H1 (cell line): Measurements from ENCODE around the gene PEX14. TPM values are rescaled to one million over a fixed set of nuclear protein-coding genes. Genes with fewer than 3 reads are reported as not detected.

Source experiments
- CTCF ChIA-PET: fragments of 300-600 bp; sonication (Branson Sonifier 250); formaldehyde crosslinking; loops from one replicate; lab custom pipeline; 2021; ENCODE audit not compliant: partially characterized antibody; lab: Charles Lee
- POLR2A ChIA-PET: fragments of 300-600 bp; sonication (Branson Sonifier 250); formaldehyde crosslinking; loops from one replicate; lab custom pipeline; 2021; ENCODE audit warnings: inconsistent platforms; ENCODE audit not compliant: partially characterized antibody; lab: Charles Lee
- DNase-seq, 2 experiments: peaks; one replicate each; pipeline versions ENCODE4 v3.0.0 to v3.0.0-alpha.2; 2010 to 2022; ENCODE audit warnings: low spot score in 2 of 2, low read depth in 1 of 2, mixed read lengths in 1 of 2
- FAIRE-seq: peaks from 2 replicates; lab custom pipeline; 2011; peaks lifted over from hg19 to GRCh38; lab: Jason Lieb, UNC
- H2AFZ ChIP-seq: 2 replicates; pipeline ENCODE4 v1.8.1; 2012; ENCODE audit warnings: low read length, inconsistent platforms
- H2AK5ac ChIP-seq: 2 replicates; pipeline ENCODE4 v1.6.1; 2013; ENCODE audit warnings: low read depth, low read length
- H2BK120ac ChIP-seq: replicated peaks from 2 replicates; pipeline ENCODE3; 2013; ENCODE audit warnings: low read depth, low read length, inconsistent platforms
- H2BK12ac ChIP-seq: 2 replicates; pipeline ENCODE4 v1.6.1; 2013; ENCODE audit warnings: low read depth, low read length
- H2BK15ac ChIP-seq: 2 replicates; pipeline ENCODE4 v1.6.1; 2013; ENCODE audit warnings: low read length
- H2BK20ac ChIP-seq: 2 replicates; pipeline ENCODE4 v1.6.1; 2013; ENCODE audit warnings: low read length
- H2BK5ac ChIP-seq: 2 replicates; pipeline ENCODE4 v1.6.1; 2013; ENCODE audit warnings: low read depth, low read length
- H3K14ac ChIP-seq: 2 replicates; pipeline ENCODE4 v1.6.1; 2013; ENCODE audit warnings: inconsistent platforms; ENCODE audit not compliant: insufficient read length
- H3K18ac ChIP-seq: 2 replicates; pipeline ENCODE4 v1.6.1; 2013; ENCODE audit warnings: low read length; ENCODE audit errors: extremely low read depth
- H3K23ac ChIP-seq: 2 replicates; pipeline ENCODE4 v1.6.1; 2013; ENCODE audit warnings: inconsistent platforms; ENCODE audit not compliant: insufficient read length
- H3K23me2 ChIP-seq: 2 replicates; pipeline ENCODE4 v1.6.1; 2013; ENCODE audit warnings: low read depth, low read length
- H3K27ac ChIP-seq: 2 replicates; pipeline ENCODE4 v1.6.1; 2011; ENCODE audit warnings: low read depth, low read length, inconsistent platforms
- H3K27me3 ChIP-seq, 4 experiments: replicated peaks in 1 of 4; 1 replicate in 1 of 4; 2 replicates in 3 of 4; pipeline versions ENCODE4 v1.6.1 to v1.8.1; 2011 to 2013; ENCODE audit warnings: low read length in 3 of 4, mild to moderate bottlenecking in 3 of 4, inconsistent platforms in 2 of 4, mixed read lengths in 2 of 4, moderate library complexity in 1 of 4; ENCODE audit not compliant: control insufficient read depth in 3 of 4, insufficient read depth in 3 of 4; ENCODE audit errors: extremely low read depth in 1 of 4
- H3K36me3 ChIP-seq, 4 experiments: 2 replicates each; pipeline versions ENCODE4 v1.6.1 to v1.8.1; 2011 to 2013; ENCODE audit warnings: mild to moderate bottlenecking in 4 of 4, low read length in 3 of 4, moderate library complexity in 2 of 4, control low read depth in 1 of 4, inconsistent platforms in 1 of 4; ENCODE audit not compliant: insufficient read depth in 4 of 4, control insufficient read depth in 2 of 4
- H3K4ac ChIP-seq: replicated peaks from 2 replicates; pipeline ENCODE3; 2013; ENCODE audit warnings: low read length, low read depth, mixed read lengths, inconsistent platforms; ENCODE audit not compliant: insufficient read length
- H3K4me1 ChIP-seq, 4 experiments: replicated peaks in 1 of 4; 1 replicate in 1 of 4; 2 replicates in 3 of 4; pipeline versions ENCODE4 v1.6.1 to v1.8.1; 2011 to 2013; ENCODE audit warnings: low read length in 3 of 4, inconsistent platforms in 2 of 4, mixed read lengths in 1 of 4; ENCODE audit not compliant: insufficient read depth in 4 of 4, control insufficient read depth in 3 of 4
- H3K4me2 ChIP-seq, 2 experiments: 2 replicates each; pipeline versions ENCODE4 v1.6.1 to v1.8.1; 2011 to 2013; ENCODE audit warnings: low read depth in 2 of 2, low read length in 2 of 2, control low read depth in 1 of 2, inconsistent platforms in 1 of 2, mild to moderate bottlenecking in 1 of 2; ENCODE audit not compliant: insufficient read depth in 1 of 2
- H3K4me3 ChIP-seq, 4 experiments: fragments of 200-600, 300-600 bp in 1 of 4; sonication (generic), shearing (Covaris generic), sonication (Bioruptor Twin) in 1 of 4; 2 replicates each; pipeline versions ENCODE4 v1.5.1 to v1.8.1; 2011 to 2016; ENCODE audit warnings: low read length in 4 of 4, low read depth in 3 of 4, control low read depth in 2 of 4, inconsistent platforms in 2 of 4, mild to moderate bottlenecking in 2 of 4, mixed read lengths in 1 of 4, moderate library complexity in 1 of 4; ENCODE audit not compliant: insufficient read depth in 2 of 4; ENCODE audit errors: extremely low read depth in 1 of 4
- H3K56ac ChIP-seq: replicated peaks from 2 replicates; pipeline ENCODE3; 2013; ENCODE audit warnings: low read depth, mild to moderate bottlenecking, mixed read lengths, low read length, inconsistent platforms; ENCODE audit not compliant: insufficient read length
- H3K79me1 ChIP-seq: 2 replicates; pipeline ENCODE4 v1.6.1; 2013; ENCODE audit warnings: low read depth, low read length, control low read depth
- H3K79me2 ChIP-seq, 2 experiments: 2 replicates each; pipeline versions ENCODE4 v1.6.1 to v1.8.1; 2012 to 2013; ENCODE audit warnings: low read length in 2 of 2, mild to moderate bottlenecking in 2 of 2, inconsistent platforms in 1 of 2; ENCODE audit not compliant: insufficient read depth in 2 of 2, control insufficient read depth in 1 of 2
- H3K9ac ChIP-seq, 4 experiments: replicated peaks in 1 of 4; 1 replicate in 1 of 4; 2 replicates in 3 of 4; pipeline versions ENCODE4 v1.6.1 to v1.8.1; 2011 to 2013; ENCODE audit warnings: low read depth in 3 of 4, low read length in 3 of 4, control low read depth in 2 of 4, mild to moderate bottlenecking in 2 of 4, moderate library complexity in 2 of 4, inconsistent platforms in 1 of 4; ENCODE audit errors: extremely low read depth in 1 of 4
- H3K9me3 ChIP-seq, 2 experiments: 2 replicates each; pipeline versions ENCODE4 v1.6.1 to v1.8.1; 2012 to 2013; ENCODE audit warnings: mild to moderate bottlenecking in 2 of 2, moderate library complexity in 2 of 2, control low read depth in 1 of 2, inconsistent platforms in 1 of 2, low read depth in 1 of 2, low read length in 1 of 2, mixed read lengths in 1 of 2; ENCODE audit not compliant: insufficient read depth in 2 of 2
- H4K20me1 ChIP-seq, 2 experiments: replicated peaks in 1 of 2; 2 replicates each; pipeline versions ENCODE3 to v1.8.1; 2011 to 2013; ENCODE audit warnings: inconsistent platforms in 2 of 2, low read length in 2 of 2, mild to moderate bottlenecking in 1 of 2; ENCODE audit not compliant: insufficient read depth in 2 of 2, control insufficient read depth in 1 of 2
- H4K5ac ChIP-seq: 2 replicates; pipeline ENCODE4 v1.6.1; 2013; ENCODE audit warnings: low read length, low read depth, mixed read lengths, inconsistent platforms; ENCODE audit not compliant: insufficient read length
- H4K8ac ChIP-seq: 2 replicates; pipeline ENCODE4 v1.8.0; 2013; ENCODE audit warnings: mild to moderate bottlenecking, moderate library complexity, low read length, inconsistent platforms; ENCODE audit not compliant: insufficient read depth; ENCODE audit errors: extremely low read depth
- H4K91ac ChIP-seq: replicated peaks from 2 replicates; pipeline ENCODE3; 2013; ENCODE audit warnings: low read length, mixed read lengths, inconsistent platforms; ENCODE audit not compliant: insufficient read length
- BRCA1 ChIP-seq: IDR thresholded peaks from 2 replicates; pipeline ENCODE4 v1.6.1; 2012; ENCODE audit warnings: low read depth, low read length, improper control_type of control experiment
- RAD21 ChIP-seq, 2 experiments: IDR thresholded peaks in 1 of 2; conservative IDR thresholded peaks in 1 of 2; 2 replicates each; pipeline ENCODE4 v1.6.1; 2011; ENCODE audit warnings: low read depth in 2 of 2, low read length in 2 of 2, improper control_type of control experiment in 1 of 2, inconsistent platforms in 1 of 2, mild to moderate bottlenecking in 1 of 2, moderate library complexity in 1 of 2
- WGBS, 2 experiments: shearing (Covaris generic) in 1 of 2; methylation state at CpG; one replicate each; pipeline versions ENCODE4 v1.1.6 to v1.1.7; 2013 to 2015; ENCODE audit warnings: low lambda C conversion rate in 2 of 2, mixed read lengths in 2 of 2, inconsistent platforms in 1 of 2, low coverage in 1 of 2, missing lambda C conversion rate in 1 of 2; ENCODE audit not compliant: insufficient replicate concordance in 2 of 2, insufficient coverage in 1 of 2, insufficient read length in 1 of 2; ENCODE audit errors: extremely low coverage in 1 of 2, missing lambda C conversion rate in 1 of 2; 5-methylcytosine and 5-hydroxymethylcytosine counted together
- polyA plus RNA-seq, 7 experiments: library from polyadenylated mRNA; depleted of rRNA in 3 of 7; stranded (reverse) in 5 of 7; unstranded in 2 of 7; fragments of >200 nt in 5 of 7; fragments of 200-250 nt in 2 of 7; gene quantifications; 1 replicate in 5 of 7; 2 replicates in 1 of 7; 4 replicates in 1 of 7; pipeline versions ENCODE4 v1.2.1 to v1.2.3, GENCODE V29; 2011 to 2013; ENCODE audit warnings: missing spikeins in 2 of 7, mixed read lengths in 2 of 7
- total RNA-seq: library from RNA; stranded (reverse); fragmentation: NEBNext Ultra II Directional; extraction: Animal tissue kit (Norgen Biotek cat#: 25700); gene quantifications from 2 replicates; pipeline ENCODE4 v1.2.1, GENCODE V29; 2021
- TF ChIP-seq, protein P1 (sequence below), 3 experiments: IDR thresholded peaks; 1 replicate in 2 of 3; 2 replicates in 1 of 3; pipeline versions ENCODE4 v1.5.1 to v1.6.1; 2011; ENCODE audit warnings: low read length in 3 of 3, mild to moderate bottlenecking in 3 of 3, inconsistent platforms in 2 of 3, low read depth in 1 of 3, moderate library complexity in 1 of 3; ENCODE audit not compliant: insufficient read depth in 1 of 3; ENCODE audit errors: control extremely low read depth in 1 of 3

PEX14 gene
- total and polyA plus RNA-seq, 2 of the 8 experiments (the other 6 are each of a cell fraction or from before 2014, with no cell fraction given): 13.0 to 19.8 TPM

DNA sequence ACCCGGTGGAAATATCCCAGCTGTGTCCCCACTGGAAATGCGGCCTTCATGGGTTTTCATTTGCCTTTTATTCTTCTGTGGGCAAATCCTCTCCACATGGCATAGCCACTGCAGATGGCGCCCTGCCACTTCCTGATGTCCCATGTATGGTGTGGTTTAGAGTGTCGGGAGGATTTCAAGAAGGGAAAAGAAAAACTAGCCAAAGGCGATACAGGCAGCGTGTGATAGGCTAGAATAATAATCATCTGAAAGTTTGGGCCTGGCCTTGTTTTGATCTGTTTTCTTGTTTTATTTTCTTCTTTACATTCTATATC, 123.6 kb downstream of the PEX14 start:
- Histone ChIP-seq H3K4me3 (no peak overlapping the region), H3K27me3 (no peaks in the 10 kb centered on the region), H3K9ac (no peak overlapping the region), H3K14ac (no peak overlapping the region), H2BK120ac (no peak overlapping the region), H3K56ac (no peak overlapping the region), H2BK12ac (no peak overlapping the region), H3K9me3 (no peaks in the 10 kb centered on the region), H3K18ac (no peak overlapping the region), H2BK5ac (no peak overlapping the region), H3K36me3 (no peaks in the 10 kb centered on the region; a peak in 1 of 8 replicates), H4K5ac (no peak overlapping the region), H3K27ac (no peak overlapping the region), H2BK15ac (no peak overlapping the region), H2AK5ac (no peak overlapping the region), H3K23me2 (no peaks in the 10 kb centered on the region), H3K23ac (no peak overlapping the region), H3K4ac (no peak overlapping the region), H4K20me1 (peaks cover 0 to 1% of the 10 kb centered on the region in 2 experiments), H4K91ac (no peak overlapping the region), H3K4me2 (no peak overlapping the region), H3K79me2 (no peaks in the 10 kb centered on the region), H2BK20ac (no peak overlapping the region), H4K8ac (no peak overlapping the region), H2AFZ (no peak overlapping the region), H3K4me1 (peaks cover 0 to 7% (median 5%) of the 10 kb centered on the region in 4 experiments), H3K79me1 (no peaks in the 10 kb centered on the region)
- WGBS, 2 experiments: 86% methylated on average over 6 of the region's 6 CpGs; no CpG with 5 or more reads in 1 of the 2 experiments
- CTCF ChIA-PET: interaction anchor here (0.7 to 1.3 kb wide), 3 partner anchors 14 to 62 kb away, joined by 3 to 5 read pairs (median 4); no protein-coding TSS in a partner anchor
- TF ChIP-seq, protein P1, sequence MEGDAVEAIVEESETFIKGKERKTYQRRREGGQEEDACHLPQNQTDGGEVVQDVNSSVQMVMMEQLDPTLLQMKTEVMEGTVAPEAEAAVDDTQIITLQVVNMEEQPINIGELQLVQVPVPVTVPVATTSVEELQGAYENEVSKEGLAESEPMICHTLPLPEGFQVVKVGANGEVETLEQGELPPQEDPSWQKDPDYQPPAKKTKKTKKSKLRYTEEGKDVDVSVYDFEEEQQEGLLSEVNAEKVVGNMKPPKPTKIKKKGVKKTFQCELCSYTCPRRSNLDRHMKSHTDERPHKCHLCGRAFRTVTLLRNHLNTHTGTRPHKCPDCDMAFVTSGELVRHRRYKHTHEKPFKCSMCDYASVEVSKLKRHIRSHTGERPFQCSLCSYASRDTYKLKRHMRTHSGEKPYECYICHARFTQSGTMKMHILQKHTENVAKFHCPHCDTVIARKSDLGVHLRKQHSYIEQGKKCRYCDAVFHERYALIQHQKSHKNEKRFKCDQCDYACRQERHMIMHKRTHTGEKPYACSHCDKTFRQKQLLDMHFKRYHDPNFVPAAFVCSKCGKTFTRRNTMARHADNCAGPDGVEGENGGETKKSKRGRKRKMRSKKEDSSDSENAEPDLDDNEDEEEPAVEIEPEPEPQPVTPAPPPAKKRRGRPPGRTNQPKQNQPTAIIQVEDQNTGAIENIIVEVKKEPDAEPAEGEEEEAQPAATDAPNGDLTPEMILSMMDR (IDR thresholded peaks at IDR 0.05; ENCODE audit: control extremely low read depth in 1 of 3, insufficient read depth in 1 of 3, low read depth in 1 of 3, low read length in 3 of 3): peak in 1 of 3 experiments; percentile 10; a peak in 1 of 4 replicates
- TF ChIP-seq RAD21 (IDR thresholded peaks at IDR 0.05 in 1 of 2, conservative IDR thresholded peaks at IDR 0.05 in 1 of 2; ENCODE audit: low read depth in 2 of 2, low read length in 2 of 2): peak; percentile 44 to 48; a peak in 3 of 4 replicates
- no peak for TF ChIP-seq BRCA1
- POLR2A ChIA-PET: no interaction called here
- peak in 1 of 2 experiments; percentile 36 for DNase-seq
- no peak for FAIRE-seq
